Spleen (tissue), 7 donors: Measurements from ENCODE around the gene C16orf54.

ENCODE experiments used
- CTCF ChIP-seq, 11 experiments: fragments of 200-600 bp in 7 of 11; fragments of 450-650 bp in 4 of 11; sonication (generic) in 4 of 11; IDR thresholded peaks in 8 of 11; conservative IDR thresholded peaks in 3 of 11; 1 replicate in 7 of 11; 2 replicates in 4 of 11; pipeline versions ENCODE4 v1.4.0 to v1.8.0; 2016 to 2021; ENCODE audit warnings: antibody characterized with exemption in 11 of 11, inconsistent platforms in 4 of 11, mild to moderate bottlenecking in 1 of 11
- POLR2A ChIP-seq, 3 donors: fragments of 450-650 bp; IDR thresholded peaks; one replicate each; pipeline ENCODE4 v1.5.1; 2017; ENCODE audit warnings: antibody characterized with exemption in 3 of 3, mild to moderate bottlenecking in 1 of 3
- donor health status: DM: no; HTN: no; CAD: no; lungs with moderate emphysema.
- donor health status: DM: no; HTN: no; CAD: no.
- donor health status: DM: no; HTN: no; CAD: no.

- no peak for TF ChIP-seq CTCF (IDR thresholded peaks at IDR 0.05 in 8 of 11, conservative IDR thresholded peaks at IDR 0.05 in 3 of 11)
- TF ChIP-seq POLR2A (IDR thresholded peaks at IDR 0.05): no peak
Observed at GRCh38 chr16:29790949-29791844, 45.4 kb upstream of the C16orf54 start.
